Esophagus squamous epithelium (tissue), 5 donors: ENCODE results near the gene TOB2. TPM values are rescaled to one million over a fixed set of nuclear protein-coding genes. Genes with fewer than 3 reads are reported as not detected.

ENCODE experiments used
- DNase-seq: peaks from one replicate; lab custom pipeline; 2025; lab: John Stamatoyannopoulos, UW
- H3K27ac ChIP-seq, 4 donors: fragments of 200-600 bp; sonication (generic); one replicate each; pipeline ENCODE4 v1.5.1; 2016 to 2019; ENCODE audit warnings: mild to moderate bottlenecking in 1 of 4
- H3K27me3 ChIP-seq, 4 donors: fragments of 200-600 bp; sonication (generic); 1 replicate in 3 of 4; 2 replicates in 1 of 4; pipeline versions ENCODE4 v1.5.1 to v1.6.0; 2017 to 2021; ENCODE audit warnings: antibody characterized with exemption in 1 of 4
- H3K36me3 ChIP-seq, 3 donors: fragments of 200-600 bp; sonication (generic); one replicate each; pipeline ENCODE4 v1.5.1; 2016 to 2019
- H3K4me1 ChIP-seq, 3 donors: fragments of 200-600 bp; sonication (generic); one replicate each; pipeline ENCODE4 v1.5.1; 2017 to 2019
- H3K4me3 ChIP-seq, 4 donors: fragments of 200-600 bp; sonication (generic); 1 replicate in 3 of 4; 2 replicates in 1 of 4; pipeline ENCODE4 v1.5.1; 2016 to 2019; ENCODE audit warnings: mild to moderate bottlenecking in 2 of 4, moderate library complexity in 1 of 4
- H3K9me3 ChIP-seq, 3 donors: fragments of 200-600 bp; sonication (generic); one replicate each; pipeline ENCODE4 v1.5.1; 2016 to 2019
- CTCF ChIP-seq, 6 experiments: fragments of 450-650 bp in 4 of 6; fragments of 200-600 bp in 2 of 6; sonication (generic) in 2 of 6; IDR thresholded peaks; one replicate each; pipeline ENCODE4 v1.5.1; 2016 to 2019; ENCODE audit warnings: antibody characterized with exemption in 6 of 6, mild to moderate bottlenecking in 4 of 6, moderate library complexity in 4 of 6
- POLR2A ChIP-seq, 4 donors: fragments of 450-650 bp; IDR thresholded peaks; one replicate each; pipeline ENCODE4 v1.6.1; 2017; ENCODE audit warnings: antibody characterized with exemption in 4 of 4, mild to moderate bottlenecking in 4 of 4, moderate library complexity in 3 of 4
- WGBS, 2 donors: methylation state at CpG; one replicate each; pipeline ENCODE4 v1.1.5; 2018; 5-methylcytosine and 5-hydroxymethylcytosine counted together
- intact Hi-C: fragments of 100-400 bp; cut with DNase I; formaldehyde crosslinking; loops from one replicate; pipeline ENCODE4 v1.15.0; 2022
- total RNA-seq, 4 donors: library from RNA; depleted of rRNA; stranded (reverse); fragments of >200 nt; gene quantifications; one replicate each; pipeline ENCODE4 v1.1.0, GENCODE V29; 2016
- donor health status: DM: yes; HTN: yes; CAD: no.

Gene TOB2
- total RNA-seq, 4 donors from 2014 or later = 15.7 to 30.5 (median 21.0) TPM

GRCh38 chr22:41397143-41397811 is 49.3 kb downstream of the TOB2 start:
- Histone ChIP-seq H3K27me3 (no peaks in the 10 kb centered on the region), H3K27ac (no peak overlapping the region), H3K36me3 (peaks cover 23 to 75% (median 33%) of the 10 kb centered on the region in 3 donors), H3K4me3 (no peak overlapping the region), H3K4me1 (peaks cover 0 to 22% (median 7%) of the 10 kb centered on the region in 3 donors), H3K9me3 (no peaks in the 10 kb centered on the region)
- TF ChIP-seq CTCF (IDR thresholded peaks at IDR 0.05) (no peak), POLR2A (IDR thresholded peaks at IDR 0.05) (no peak)
- no peak for DNase-seq
- WGBS, 2 donors = 82 to 94% methylated on average over 9 to 11 of the region's 19 CpGs
- intact Hi-C loops = no loop called here

DNA sequence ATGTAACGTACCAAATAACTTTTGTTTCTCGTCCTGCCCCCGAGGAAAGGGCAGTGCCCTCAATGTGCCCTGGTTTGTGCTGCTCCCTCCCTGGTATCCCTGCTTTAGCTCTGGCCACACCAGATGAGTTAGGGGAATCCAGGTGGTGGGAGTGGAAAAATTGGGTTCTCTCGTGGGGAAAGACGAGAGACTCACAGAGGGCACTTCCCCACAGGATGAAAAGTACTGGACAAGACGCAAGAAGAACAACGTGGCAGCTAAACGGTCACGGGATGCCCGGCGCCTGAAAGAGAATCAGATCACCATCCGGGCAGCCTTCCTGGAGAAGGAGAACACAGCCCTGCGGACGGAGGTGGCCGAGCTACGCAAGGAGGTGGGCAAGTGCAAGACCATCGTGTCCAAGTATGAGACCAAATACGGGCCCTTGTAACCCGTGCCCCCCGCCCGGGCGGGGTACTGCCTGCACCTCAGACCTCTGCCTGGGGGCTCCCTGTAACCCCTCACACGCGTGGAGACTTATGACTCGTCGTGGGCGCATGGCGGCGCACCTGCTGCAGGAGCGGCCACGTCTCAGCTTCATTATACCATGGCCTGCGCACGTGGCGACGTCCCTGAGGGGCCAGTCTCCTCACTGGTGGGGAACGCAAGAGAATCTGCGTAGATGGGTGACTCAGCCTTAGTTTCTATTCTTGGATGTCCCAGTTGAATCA is 50.9 kb downstream of the TOB2 start:
- Histone ChIP-seq H3K4me1 (peaks cover 0 to 14% (median 0%) of the 10 kb centered on the region in 3 donors), H3K27me3 (no peaks in the 10 kb centered on the region), H3K27ac (peak overlapping the region in 2 of 4 donors; percentile 39 to 76), H3K4me3 (no peak overlapping the region), H3K36me3 (peaks cover 23 to 91% (median 38%) of the 10 kb centered on the region in 3 donors), H3K9me3 (no peaks in the 10 kb centered on the region)
- no peak for DNase-seq
- TF ChIP-seq POLR2A (IDR thresholded peaks at IDR 0.05) = no peak
- intact Hi-C loops = no loop called here
- WGBS, 2 donors = 87 to 90% methylated on average over 20 to 25 of the region's 37 CpGs

DNA sequence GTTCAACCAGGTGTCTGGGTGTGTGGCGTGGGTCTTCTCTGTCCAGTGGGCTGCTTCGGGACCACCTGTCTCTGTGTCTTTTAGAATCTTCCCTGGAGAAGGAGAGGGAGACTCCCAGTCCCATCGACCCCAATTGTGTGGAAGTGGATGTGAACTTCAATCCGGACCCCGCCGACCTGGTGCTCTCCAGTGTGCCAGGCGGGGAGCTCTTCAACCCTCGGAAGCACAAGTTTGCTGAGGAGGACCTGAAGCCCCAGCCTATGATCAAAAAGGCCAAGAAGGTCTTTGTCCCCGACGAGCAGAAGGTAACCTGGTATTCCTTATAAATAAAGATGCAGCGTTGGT is 52.6 kb downstream of the TOB2 start:
- intact Hi-C loops = no loop called here
- peak overlapping the region; percentile 9 to 76 (median 42) for H3K27ac ChIP-seq
- 60 to 92% methylated on average over 1 to 8 of the region's 11 CpGs for WGBS, 2 donors
- H3K36me3 ChIP-seq = peaks cover 23 to 97% (median 40%) of the 10 kb centered on the region in 3 donors
- TF ChIP-seq POLR2A (IDR thresholded peaks at IDR 0.05) (no peak), CTCF (IDR thresholded peaks at IDR 0.05) (no peak)
- no peak for DNase-seq
- no peaks in the 10 kb centered on the region for H3K27me3 ChIP-seq
- no peak overlapping the region for H3K4me3 ChIP-seq
- peaks cover 0 to 14% (median 0%) of the 10 kb centered on the region in 3 donors for H3K4me1 ChIP-seq
- no peaks in the 10 kb centered on the region for H3K9me3 ChIP-seq

- H3K36me3 ChIP-seq = peaks cover 0 to 62% (median 18%) of the 10 kb centered on the region in 3 donors
- no peak overlapping the region for H3K27ac ChIP-seq
- WGBS, 2 donors = 75 to 76% methylated on average over 2 to 6 of the region's 7 CpGs
- intact Hi-C loops = no loop called here
- TF ChIP-seq POLR2A (IDR thresholded peaks at IDR 0.05) (no peak), CTCF (IDR thresholded peaks at IDR 0.05) (no peak)
- H3K9me3 ChIP-seq = no peaks in the 10 kb centered on the region
- H3K4me3 ChIP-seq = no peak overlapping the region
- no peak for DNase-seq
- H3K4me1 ChIP-seq = peaks cover 9 to 21% (median 12%) of the 10 kb centered on the region in 3 donors
- H3K27me3 ChIP-seq = no peaks in the 10 kb centered on the region
Measured at GRCh38 chr22:41387341-41387740, 59.3 kb downstream of the TOB2 start.

DNA sequence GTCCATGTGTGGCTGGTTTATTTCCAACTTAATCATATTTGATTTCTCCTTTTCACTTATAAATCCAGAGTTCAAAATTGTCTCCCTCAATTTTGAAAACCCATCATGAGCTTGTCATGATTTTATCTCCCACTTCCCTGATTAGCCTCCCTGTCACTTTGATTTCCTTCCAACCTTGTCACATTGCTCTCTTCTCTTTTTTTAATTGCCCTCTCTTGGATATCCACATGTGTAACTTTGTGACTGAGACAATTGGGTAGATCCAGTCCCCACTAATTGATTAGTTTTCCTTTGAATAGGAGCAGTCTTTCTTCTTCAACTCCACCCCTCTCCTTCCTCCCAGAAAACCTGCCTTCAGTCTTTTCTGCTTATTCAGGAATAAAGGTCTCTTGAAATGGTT is 62.5 kb downstream of the TOB2 start:
- no peak for DNase-seq
- H3K4me1 ChIP-seq = peaks cover 9 to 37% (median 18%) of the 10 kb centered on the region in 3 donors
- H3K36me3 ChIP-seq = peaks cover 0 to 30% (median 11%) of the 10 kb centered on the region in 3 donors
- TF ChIP-seq POLR2A (IDR thresholded peaks at IDR 0.05) = no peak
- no peak for TF ChIP-seq CTCF (IDR thresholded peaks at IDR 0.05)
- H3K27ac ChIP-seq = peak overlapping the region in 2 of 4 donors; percentile 97 to 98
- no peak overlapping the region for H3K4me3 ChIP-seq
- no peaks in the 10 kb centered on the region for H3K27me3 ChIP-seq
- no peaks in the 10 kb centered on the region for H3K9me3 ChIP-seq
- intact Hi-C loops = no loop called here

Other genes with a start within 250 kb of the TOB2 start
- 10 to 100 TPM; 12.1 to 16.2 (median 14.7) TPM for gene L3MBTL2, start 241.5 kb downstream of the TOB2 start, total RNA-seq
- gene CHADL, start 205.9 kb downstream of the TOB2 start, total RNA-seq = 1 to 10 TPM; 2.0 to 4.5 (median 3.2) TPM
- gene RANGAP1, start 160.6 kb downstream of the TOB2 start, total RNA-seq = 10 to 100 TPM; 80.1 to 98.5 (median 84.5) TPM
- 10 to 100 TPM; 18.7 to 36.8 (median 20.9) TPM for gene ZC3H7B, start 145.3 kb downstream of the TOB2 start, total RNA-seq
- 10 to 100 TPM in 2 of 4 donors, 1 to 10 TPM in 2; 3.0 to 17.4 (median 9.7) TPM for gene TEF, start 64.9 kb downstream of the TOB2 start, total RNA-seq
- 10 to 100 TPM; 21.5 to 47.3 (median 41.5) TPM for gene PHF5A, start 21.9 kb upstream of the TOB2 start, total RNA-seq
- gene ACO2, start 22.3 kb upstream of the TOB2 start, total RNA-seq = 10 to 100 TPM; 83.7 to 90.4 (median 87.0) TPM
- 10 to 100 TPM; 13.7 to 23.3 (median 16.1) TPM for gene POLR3H, start 97.7 kb upstream of the TOB2 start, total RNA-seq
- gene CSDC2, start 114.2 kb upstream of the TOB2 start, total RNA-seq = 1 to 10 TPM in 2 of 4 donors, under 1 TPM in 2; 0.19 to 2.7 (median 0.73) TPM
- 10 to 100 TPM; 17.9 to 65.2 (median 49.5) TPM for gene PMM1, start 143.0 kb upstream of the TOB2 start, total RNA-seq
- 10 to 100 TPM; 22.1 to 34.9 (median 28.4) TPM for gene DESI1, start 174.2 kb upstream of the TOB2 start, total RNA-seq
- 100 to 1,000 TPM; 161 to 295 (median 222) TPM for gene XRCC6, start 174.5 kb upstream of the TOB2 start, total RNA-seq
- 100 to 1,000 TPM in 2 of 4 donors, 10 to 100 TPM in 2; 71.0 to 128 (median 106) TPM for gene SNU13, start 242.1 kb upstream of the TOB2 start, total RNA-seq